Neuron (in vitro differentiated cells): Measurements from ENCODE around the gene E2F4.

ENCODE experiments used
- H2AFZ ChIP-seq: one replicate; pipeline ENCODE4 v1.6.1; 2013; ENCODE audit warnings: low read depth, mild to moderate bottlenecking, inconsistent platforms, low read length, moderate library complexity
- H3K27me3 ChIP-seq: one replicate; pipeline ENCODE4 v1.6.1; 2013; ENCODE audit warnings: low read length; ENCODE audit not compliant: insufficient read depth
- H3K36me3 ChIP-seq: one replicate; pipeline ENCODE4 v1.6.1; 2013; ENCODE audit warnings: low read length; ENCODE audit not compliant: insufficient read depth
- H3K4me1 ChIP-seq: one replicate; pipeline ENCODE4 v1.6.1; 2013; ENCODE audit warnings: low read length; ENCODE audit not compliant: insufficient read depth
- H3K4me3 ChIP-seq: 2 replicates; pipeline ENCODE4 v1.5.1; 2013; ENCODE audit warnings: mild to moderate bottlenecking, low read length, moderate library complexity
- H3K9me3 ChIP-seq: one replicate; pipeline ENCODE4 v1.6.1; 2013; ENCODE audit warnings: low read length

E2F4 gene

GRCh38 chr16:67173808-67174705 is 17.9 kb upstream of the E2F4 start:
- H3K9me3 ChIP-seq = no peaks in the 10 kb centered on the region
- no peaks in the 10 kb centered on the region for H3K36me3 ChIP-seq
- peak overlapping the region; percentile 18 for H3K4me3 ChIP-seq
- peaks cover 6% of the 10 kb centered on the region for H3K27me3 ChIP-seq
- no peak overlapping the region for H2AFZ ChIP-seq
- peaks cover 35% of the 10 kb centered on the region for H3K4me1 ChIP-seq

- Histone ChIP-seq H3K4me3 (peak overlapping the region; percentile 18), H3K9me3 (no peaks in the 10 kb centered on the region), H2AFZ (no peak overlapping the region), H3K4me1 (peaks cover 28% of the 10 kb centered on the region), H3K36me3 (peaks cover 4% of the 10 kb centered on the region), H3K27me3 (peaks cover 2% of the 10 kb centered on the region)
Observed at GRCh38 chr16:67174706-67175231, 17.2 kb upstream of the E2F4 start.

- Histone ChIP-seq H3K9me3 (no peaks in the 10 kb centered on the region), H3K4me1 (peaks cover 15% of the 10 kb centered on the region), H2AFZ (no peak overlapping the region), H3K36me3 (peaks cover 8% of the 10 kb centered on the region), H3K27me3 (no peaks in the 10 kb centered on the region), H3K4me3 (no peak overlapping the region)
Observed at GRCh38 chr16:67176662-67177061, 15.3 kb upstream of the E2F4 start.

GRCh38 chr16:67177743-67178699 is 13.9 kb upstream of the E2F4 start:
- Histone ChIP-seq H3K4me3 (no peak overlapping the region), H3K9me3 (no peaks in the 10 kb centered on the region), H3K27me3 (no peaks in the 10 kb centered on the region), H3K36me3 (peaks cover 8% of the 10 kb centered on the region), H3K4me1 (peaks cover 24% of the 10 kb centered on the region), H2AFZ (no peak overlapping the region)

GRCh38 chr16:67179421-67180080 is 12.4 kb upstream of the E2F4 start:
- no peak overlapping the region for H2AFZ ChIP-seq
- peaks cover 8% of the 10 kb centered on the region for H3K36me3 ChIP-seq
- no peaks in the 10 kb centered on the region for H3K27me3 ChIP-seq
- no peak overlapping the region for H3K4me3 ChIP-seq
- peaks cover 23% of the 10 kb centered on the region for H3K4me1 ChIP-seq
- no peaks in the 10 kb centered on the region for H3K9me3 ChIP-seq

GRCh38 chr16:67180166-67180565 is 11.8 kb upstream of the E2F4 start:
- Histone ChIP-seq H3K36me3 (peaks cover 8% of the 10 kb centered on the region), H3K9me3 (no peaks in the 10 kb centered on the region), H3K27me3 (no peaks in the 10 kb centered on the region), H2AFZ (no peak overlapping the region), H3K4me3 (no peak overlapping the region), H3K4me1 (peaks cover 20% of the 10 kb centered on the region)

- no peaks in the 10 kb centered on the region for H3K9me3 ChIP-seq
- no peaks in the 10 kb centered on the region for H3K27me3 ChIP-seq
- no peak overlapping the region for H2AFZ ChIP-seq
- H3K4me3 ChIP-seq = no peak overlapping the region
- H3K36me3 ChIP-seq = peaks cover 8% of the 10 kb centered on the region
- peaks cover 21% of the 10 kb centered on the region for H3K4me1 ChIP-seq
Observed at GRCh38 chr16:67181346-67181745, 10.6 kb upstream of the E2F4 start.

GRCh38 chr16:67182288-67182687 is 9.7 kb upstream of the E2F4 start:
- Histone ChIP-seq H3K4me3 (peak overlapping the region; percentile 59), H3K27me3 (no peaks in the 10 kb centered on the region), H3K9me3 (no peaks in the 10 kb centered on the region), H3K4me1 (peaks cover 23% of the 10 kb centered on the region), H2AFZ (no peak overlapping the region), H3K36me3 (peaks cover 8% of the 10 kb centered on the region)

- H3K9me3 ChIP-seq = no peaks in the 10 kb centered on the region
- H2AFZ ChIP-seq = peak overlapping the region; percentile 91
- H3K27me3 ChIP-seq = no peaks in the 10 kb centered on the region
- H3K4me3 ChIP-seq = peak overlapping the region; percentile 59
- peaks cover 23% of the 10 kb centered on the region for H3K4me1 ChIP-seq
- H3K36me3 ChIP-seq = peaks cover 8% of the 10 kb centered on the region
Observed at GRCh38 chr16:67183284-67183626, 8.7 kb upstream of the E2F4 start.

GRCh38 chr16:67183627-67184452 is 8.1 kb upstream of the E2F4 start, which contains the start of gene MATCAP1:
Gene MATCAP1 (minus strand): TSS chr16:67183963. CDS start chr16:67180610, 3,353 bp downstream.
- no peaks in the 10 kb centered on the region for H3K27me3 ChIP-seq

GRCh38 chr16:67184453-67184994 is 7.4 kb upstream of the E2F4 start:
- H3K36me3 ChIP-seq = peaks cover 6% of the 10 kb centered on the region
- peak overlapping the region; percentile 91 for H2AFZ ChIP-seq
- H3K4me3 ChIP-seq = peak overlapping the region; percentile 59
- no peaks in the 10 kb centered on the region for H3K9me3 ChIP-seq
- peaks cover 23% of the 10 kb centered on the region for H3K4me1 ChIP-seq
- no peaks in the 10 kb centered on the region for H3K27me3 ChIP-seq

More at GRCh38 chr16:67183627-67184452, 8.1 kb upstream of the E2F4 start, which contains the start of gene MATCAP1:
- peaks cover 8% of the 10 kb centered on the region for H3K36me3 ChIP-seq
- H3K4me1 ChIP-seq = peaks cover 23% of the 10 kb centered on the region
- H2AFZ ChIP-seq = peak within 1 kb of the TSS; percentile 91
- no peaks in the 10 kb centered on the region for H3K9me3 ChIP-seq
- H3K4me3 ChIP-seq = peak within 1 kb of the TSS; percentile 59
